H1 (cell line): Measurements from ENCODE around the gene ZNF69. TPM values are rescaled to one million over a fixed set of nuclear protein-coding genes. Genes with fewer than 3 reads are reported as not detected.

ENCODE experiments used
- BACH1 ChIP-seq: IDR thresholded peaks from 2 replicates; pipeline ENCODE4 v1.6.1; 2012; ENCODE audit warnings: low read length, improper control_type of control experiment
- CBX8 ChIP-seq: fragments of 300-800, 300-1000 bp; sonication (generic); IDR thresholded peaks from 2 replicates; pipeline ENCODE4 v1.7.1; 2016; ENCODE audit warnings: low read depth, low read length, borderline replicate concordance
- EGR1 ChIP-seq: IDR thresholded peaks from 2 replicates; pipeline ENCODE4 v1.6.1; 2011; ENCODE audit warnings: low read depth, low read length, borderline replicate concordance
- FOSL1 ChIP-seq: IDR thresholded peaks from 2 replicates; pipeline ENCODE4 v1.6.1; 2011; ENCODE audit warnings: mild to moderate bottlenecking, low read depth, low read length, moderate library complexity; ENCODE audit not compliant: insufficient read depth
- JUN ChIP-seq: IDR thresholded peaks from 2 replicates; pipeline ENCODE4 v1.6.1; 2011; ENCODE audit warnings: low read depth, mild to moderate bottlenecking, improper control_type of control experiment, low read length
- RNF2 ChIP-seq: fragments of 200-900, 300-1000 bp; sonication (generic); IDR thresholded peaks from 2 replicates; pipeline ENCODE4 v1.7.1; 2016; ENCODE audit warnings: borderline replicate concordance, low read depth, mild to moderate bottlenecking, antibody characterized with exemption, low read length; ENCODE audit not compliant: poor library complexity, severe bottlenecking; ENCODE audit errors: missing control alignments
- SP4 ChIP-seq: IDR thresholded peaks from 2 replicates; pipeline ENCODE4 v1.6.1; 2012; ENCODE audit warnings: low read length, inconsistent platforms
- SUZ12 ChIP-seq: fragments of 200-600 bp; sonication (generic); IDR thresholded peaks from 2 replicates; pipeline ENCODE4 v1.6.1; 2012; ENCODE audit warnings: mild to moderate bottlenecking, inconsistent platforms, low read length, moderate library complexity, mixed read lengths
- YY1 ChIP-seq: IDR thresholded peaks from 2 replicates; pipeline ENCODE4 v1.6.1; 2011; ENCODE audit warnings: low read depth, mild to moderate bottlenecking, low read length
- polyA plus RNA-seq, 7 experiments: library from polyadenylated mRNA; depleted of rRNA in 3 of 7; stranded (reverse) in 5 of 7; unstranded in 2 of 7; fragments of >200 nt in 5 of 7; fragments of 200-250 nt in 2 of 7; gene quantifications; 1 replicate in 5 of 7; 2 replicates in 1 of 7; 4 replicates in 1 of 7; pipeline versions ENCODE4 v1.2.1 to v1.2.3, GENCODE V29; 2011 to 2013; ENCODE audit warnings: missing spikeins in 2 of 7, mixed read lengths in 2 of 7
- total RNA-seq: library from RNA; stranded (reverse); fragmentation: NEBNext Ultra II Directional; extraction: Animal tissue kit (Norgen Biotek cat#: 25700); gene quantifications from 2 replicates; pipeline ENCODE4 v1.2.1, GENCODE V29; 2021
- TF ChIP-seq, protein P1 (sequence below): fragments of 300-600 bp; sonication (generic); IDR thresholded peaks from 2 replicates; pipeline ENCODE4 v1.7.1; 2012; ENCODE audit warnings: low read length, moderate library complexity, mild to moderate bottlenecking, inconsistent platforms; ENCODE audit not compliant: insufficient replicate concordance

The ZNF69 gene
- total and polyA plus RNA-seq, 2 of the 8 experiments (the other 6 are each of a cell fraction or from before 2014, with no cell fraction given), result 5.6 to 22.8 TPM

DNA sequence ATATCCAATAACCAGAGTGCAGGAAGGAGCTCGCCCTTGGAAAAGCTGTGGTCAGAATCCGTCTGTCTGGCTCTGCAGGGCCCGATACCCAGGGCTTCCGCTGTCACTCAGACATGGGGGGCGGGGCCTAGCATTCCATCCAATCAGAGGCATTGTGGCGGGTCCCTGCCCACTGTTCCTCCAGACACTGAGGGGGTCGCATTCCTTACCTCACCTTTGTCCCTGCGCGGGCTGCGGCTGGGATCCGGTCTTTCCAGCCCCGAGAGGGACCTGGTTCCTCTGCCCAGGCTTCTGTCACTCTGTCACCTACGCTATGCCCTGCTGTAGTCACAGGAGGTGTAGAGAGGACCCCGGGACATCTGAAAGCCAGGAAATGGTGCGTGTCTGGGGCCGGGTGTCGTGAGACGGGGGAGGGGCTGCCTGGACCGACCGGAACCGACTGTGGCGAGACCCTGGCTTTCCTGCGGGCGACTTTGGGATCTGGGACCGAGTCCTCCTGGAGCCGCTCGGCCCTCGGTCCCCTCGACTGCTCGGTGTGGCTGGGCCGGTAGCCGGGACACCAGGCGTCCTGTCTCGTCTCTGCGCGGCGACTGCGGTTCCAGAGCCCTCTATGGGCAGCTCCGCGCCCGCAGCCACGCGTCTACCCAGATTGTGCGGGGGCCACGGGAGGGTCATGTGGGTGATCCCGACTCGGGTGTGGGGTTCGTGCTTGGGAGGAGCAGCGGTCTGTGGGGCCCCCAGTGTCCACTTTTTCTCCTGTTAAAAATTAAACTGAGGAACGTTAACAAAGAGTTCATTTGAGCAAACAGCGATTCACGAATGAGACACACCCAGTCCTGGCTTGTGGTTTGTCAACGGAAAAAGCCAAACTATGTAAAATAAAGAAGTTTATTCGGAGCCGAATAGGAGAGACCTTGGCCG lies at the start of gene ZNF69 (continued):
- TF ChIP-seq, protein P1, sequence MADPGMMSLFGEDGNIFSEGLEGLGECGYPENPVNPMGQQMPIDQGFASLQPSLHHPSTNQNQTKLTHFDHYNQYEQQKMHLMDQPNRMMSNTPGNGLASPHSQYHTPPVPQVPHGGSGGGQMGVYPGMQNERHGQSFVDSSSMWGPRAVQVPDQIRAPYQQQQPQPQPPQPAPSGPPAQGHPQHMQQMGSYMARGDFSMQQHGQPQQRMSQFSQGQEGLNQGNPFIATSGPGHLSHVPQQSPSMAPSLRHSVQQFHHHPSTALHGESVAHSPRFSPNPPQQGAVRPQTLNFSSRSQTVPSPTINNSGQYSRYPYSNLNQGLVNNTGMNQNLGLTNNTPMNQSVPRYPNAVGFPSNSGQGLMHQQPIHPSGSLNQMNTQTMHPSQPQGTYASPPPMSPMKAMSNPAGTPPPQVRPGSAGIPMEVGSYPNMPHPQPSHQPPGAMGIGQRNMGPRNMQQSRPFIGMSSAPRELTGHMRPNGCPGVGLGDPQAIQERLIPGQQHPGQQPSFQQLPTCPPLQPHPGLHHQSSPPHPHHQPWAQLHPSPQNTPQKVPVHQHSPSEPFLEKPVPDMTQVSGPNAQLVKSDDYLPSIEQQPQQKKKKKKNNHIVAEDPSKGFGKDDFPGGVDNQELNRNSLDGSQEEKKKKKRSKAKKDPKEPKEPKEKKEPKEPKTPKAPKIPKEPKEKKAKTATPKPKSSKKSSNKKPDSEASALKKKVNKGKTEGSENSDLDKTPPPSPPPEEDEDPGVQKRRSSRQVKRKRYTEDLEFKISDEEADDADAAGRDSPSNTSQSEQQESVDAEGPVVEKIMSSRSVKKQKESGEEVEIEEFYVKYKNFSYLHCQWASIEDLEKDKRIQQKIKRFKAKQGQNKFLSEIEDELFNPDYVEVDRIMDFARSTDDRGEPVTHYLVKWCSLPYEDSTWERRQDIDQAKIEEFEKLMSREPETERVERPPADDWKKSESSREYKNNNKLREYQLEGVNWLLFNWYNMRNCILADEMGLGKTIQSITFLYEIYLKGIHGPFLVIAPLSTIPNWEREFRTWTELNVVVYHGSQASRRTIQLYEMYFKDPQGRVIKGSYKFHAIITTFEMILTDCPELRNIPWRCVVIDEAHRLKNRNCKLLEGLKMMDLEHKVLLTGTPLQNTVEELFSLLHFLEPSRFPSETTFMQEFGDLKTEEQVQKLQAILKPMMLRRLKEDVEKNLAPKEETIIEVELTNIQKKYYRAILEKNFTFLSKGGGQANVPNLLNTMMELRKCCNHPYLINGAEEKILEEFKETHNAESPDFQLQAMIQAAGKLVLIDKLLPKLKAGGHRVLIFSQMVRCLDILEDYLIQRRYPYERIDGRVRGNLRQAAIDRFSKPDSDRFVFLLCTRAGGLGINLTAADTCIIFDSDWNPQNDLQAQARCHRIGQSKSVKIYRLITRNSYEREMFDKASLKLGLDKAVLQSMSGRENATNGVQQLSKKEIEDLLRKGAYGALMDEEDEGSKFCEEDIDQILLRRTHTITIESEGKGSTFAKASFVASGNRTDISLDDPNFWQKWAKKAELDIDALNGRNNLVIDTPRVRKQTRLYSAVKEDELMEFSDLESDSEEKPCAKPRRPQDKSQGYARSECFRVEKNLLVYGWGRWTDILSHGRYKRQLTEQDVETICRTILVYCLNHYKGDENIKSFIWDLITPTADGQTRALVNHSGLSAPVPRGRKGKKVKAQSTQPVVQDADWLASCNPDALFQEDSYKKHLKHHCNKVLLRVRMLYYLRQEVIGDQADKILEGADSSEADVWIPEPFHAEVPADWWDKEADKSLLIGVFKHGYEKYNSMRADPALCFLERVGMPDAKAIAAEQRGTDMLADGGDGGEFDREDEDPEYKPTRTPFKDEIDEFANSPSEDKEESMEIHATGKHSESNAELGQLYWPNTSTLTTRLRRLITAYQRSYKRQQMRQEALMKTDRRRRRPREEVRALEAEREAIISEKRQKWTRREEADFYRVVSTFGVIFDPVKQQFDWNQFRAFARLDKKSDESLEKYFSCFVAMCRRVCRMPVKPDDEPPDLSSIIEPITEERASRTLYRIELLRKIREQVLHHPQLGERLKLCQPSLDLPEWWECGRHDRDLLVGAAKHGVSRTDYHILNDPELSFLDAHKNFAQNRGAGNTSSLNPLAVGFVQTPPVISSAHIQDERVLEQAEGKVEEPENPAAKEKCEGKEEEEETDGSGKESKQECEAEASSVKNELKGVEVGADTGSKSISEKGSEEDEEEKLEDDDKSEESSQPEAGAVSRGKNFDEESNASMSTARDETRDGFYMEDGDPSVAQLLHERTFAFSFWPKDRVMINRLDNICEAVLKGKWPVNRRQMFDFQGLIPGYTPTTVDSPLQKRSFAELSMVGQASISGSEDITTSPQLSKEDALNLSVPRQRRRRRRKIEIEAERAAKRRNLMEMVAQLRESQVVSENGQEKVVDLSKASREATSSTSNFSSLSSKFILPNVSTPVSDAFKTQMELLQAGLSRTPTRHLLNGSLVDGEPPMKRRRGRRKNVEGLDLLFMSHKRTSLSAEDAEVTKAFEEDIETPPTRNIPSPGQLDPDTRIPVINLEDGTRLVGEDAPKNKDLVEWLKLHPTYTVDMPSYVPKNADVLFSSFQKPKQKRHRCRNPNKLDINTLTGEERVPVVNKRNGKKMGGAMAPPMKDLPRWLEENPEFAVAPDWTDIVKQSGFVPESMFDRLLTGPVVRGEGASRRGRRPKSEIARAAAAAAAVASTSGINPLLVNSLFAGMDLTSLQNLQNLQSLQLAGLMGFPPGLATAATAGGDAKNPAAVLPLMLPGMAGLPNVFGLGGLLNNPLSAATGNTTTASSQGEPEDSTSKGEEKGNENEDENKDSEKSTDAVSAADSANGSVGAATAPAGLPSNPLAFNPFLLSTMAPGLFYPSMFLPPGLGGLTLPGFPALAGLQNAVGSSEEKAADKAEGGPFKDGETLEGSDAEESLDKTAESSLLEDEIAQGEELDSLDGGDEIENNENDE, result no peak
- TF ChIP-seq JUN (no peak), SP4 (no peak), BACH1 (peak; percentile 4), RNF2 (no peak), YY1 (no peak), FOSL1 (no peak), CBX8 (no peak), SUZ12 (no peak), EGR1 (no peak)
